Activated CD4-positive, alpha-beta T cell treated with anti-CD3 and anti-CD28 coated beads for 48 hours (primary cell): ENCODE data around the gene YIPF5.

Source experiments
- DNase-seq: peaks from one replicate; pipeline ENCODE4 v3.0.0-alpha.2; 2020

Gene YIPF5

DNA sequence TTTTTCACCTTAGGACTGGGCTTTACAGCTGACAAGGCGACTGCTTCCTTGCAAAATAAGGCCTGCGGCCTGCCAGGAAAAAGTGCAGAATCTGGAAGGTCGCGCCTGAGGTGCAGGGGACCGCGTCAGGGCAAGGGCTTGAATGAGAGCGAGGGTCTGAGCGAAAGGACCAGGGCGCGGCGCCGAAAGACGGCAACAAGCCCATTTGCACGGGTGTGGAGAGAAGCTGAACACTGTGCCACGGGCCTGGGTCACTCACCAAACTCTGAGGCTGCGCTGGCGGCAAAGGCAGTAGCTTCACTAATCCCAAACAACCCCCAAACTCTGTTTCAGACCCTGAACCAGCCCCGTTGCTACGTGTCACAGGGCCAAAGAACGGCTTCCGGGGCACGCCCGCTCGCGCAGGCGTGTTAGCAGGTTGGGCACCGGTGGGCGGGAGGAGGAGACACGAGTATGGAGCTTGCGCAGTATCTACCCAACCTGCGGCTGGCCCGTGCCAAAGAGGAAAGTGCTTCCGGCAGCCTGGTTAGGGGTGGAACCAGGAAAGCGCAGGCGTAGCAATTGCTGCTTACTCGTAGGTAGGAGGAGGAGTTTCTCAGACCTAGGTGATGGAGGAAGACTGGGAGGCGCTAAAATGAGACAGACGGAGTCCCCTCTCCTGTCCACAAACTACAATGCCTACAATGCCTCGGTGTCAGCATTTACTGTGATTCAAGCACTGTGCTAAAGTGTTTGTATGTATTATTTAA, at the start of gene YIPF5, which contains the start of gene KCTD16:
Gene YIPF5, minus strand, starts transcription at position 384 of the 749 bp plus-strand sequence. CDS start 704 bp downstream, outside the sequence.
Gene KCTD16, plus strand, starts transcription at position 598 of the 749 bp plus-strand sequence.
- DNase-seq = peak; percentile 98

DNA sequence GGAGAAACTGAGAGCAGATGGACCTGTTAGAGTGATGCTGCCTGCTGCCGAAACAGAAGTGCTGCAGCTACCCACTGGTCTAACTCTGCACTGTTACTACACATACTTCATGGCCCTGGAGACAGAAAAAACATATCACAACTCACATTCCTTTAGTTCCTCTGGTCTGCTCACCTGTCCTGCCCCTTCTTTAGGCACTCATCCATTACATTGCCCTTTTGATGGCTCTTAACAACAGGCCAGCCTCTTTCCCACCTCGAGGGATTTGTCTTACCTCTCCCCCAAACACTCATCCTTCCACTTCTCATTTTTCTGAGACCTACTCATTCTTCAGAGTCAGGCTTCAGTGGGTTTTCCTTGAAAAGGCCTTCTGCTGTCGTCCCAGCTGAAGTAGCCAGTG, 49.4 kb upstream of the YIPF5 start:
- no peak for DNase-seq

DNA sequence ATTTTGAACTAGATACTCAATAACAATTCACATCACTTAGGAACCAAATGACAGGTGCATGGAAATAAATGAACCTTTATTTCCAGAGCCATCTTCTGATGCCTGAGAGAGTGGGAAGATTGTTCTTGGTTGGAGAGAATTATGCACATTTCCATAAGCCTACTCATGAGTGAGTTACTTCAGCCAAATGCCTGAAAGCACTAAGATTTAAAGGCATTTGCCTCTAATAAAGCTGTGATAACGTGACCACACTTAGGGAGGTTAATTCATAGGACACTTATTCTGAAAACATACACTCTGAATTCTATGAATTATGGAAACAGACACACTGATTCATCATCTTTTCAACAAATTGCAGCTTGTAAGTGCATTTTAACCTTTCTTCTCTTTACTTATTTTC, 40.2 kb upstream of the YIPF5 start:
- DNase-seq = no peak

GRCh38 chr5:144209361-144209760, 38.9 kb upstream of the YIPF5 start:
- no peak for DNase-seq

GRCh38 chr5:144207875-144208444, 37.5 kb upstream of the YIPF5 start:
- no peak for DNase-seq

DNA sequence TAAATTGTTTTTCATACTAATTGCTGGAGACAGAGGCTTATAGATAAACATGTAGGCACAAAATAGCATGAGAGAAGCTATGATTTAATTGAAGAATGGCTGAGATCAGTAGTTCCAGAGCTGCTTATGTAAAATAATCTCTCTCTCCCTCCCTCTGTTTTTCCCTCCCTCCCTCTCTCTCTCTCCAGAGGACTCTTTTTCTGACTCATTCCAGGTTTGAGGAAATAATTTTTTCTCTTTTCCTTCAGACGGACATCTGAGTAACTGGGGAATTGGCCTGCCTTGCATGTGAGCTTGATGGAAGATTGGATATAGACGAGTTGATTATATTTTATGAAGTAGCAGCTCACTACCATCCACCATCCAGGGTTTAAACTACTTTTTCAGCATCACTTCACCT, 35.7 kb upstream of the YIPF5 start:
- DNase-seq = no peak

- DNase-seq = no peak
These were observed 34.7 kb upstream of the YIPF5 start for GRCh38 chr5:144205141-144205551.

DNA sequence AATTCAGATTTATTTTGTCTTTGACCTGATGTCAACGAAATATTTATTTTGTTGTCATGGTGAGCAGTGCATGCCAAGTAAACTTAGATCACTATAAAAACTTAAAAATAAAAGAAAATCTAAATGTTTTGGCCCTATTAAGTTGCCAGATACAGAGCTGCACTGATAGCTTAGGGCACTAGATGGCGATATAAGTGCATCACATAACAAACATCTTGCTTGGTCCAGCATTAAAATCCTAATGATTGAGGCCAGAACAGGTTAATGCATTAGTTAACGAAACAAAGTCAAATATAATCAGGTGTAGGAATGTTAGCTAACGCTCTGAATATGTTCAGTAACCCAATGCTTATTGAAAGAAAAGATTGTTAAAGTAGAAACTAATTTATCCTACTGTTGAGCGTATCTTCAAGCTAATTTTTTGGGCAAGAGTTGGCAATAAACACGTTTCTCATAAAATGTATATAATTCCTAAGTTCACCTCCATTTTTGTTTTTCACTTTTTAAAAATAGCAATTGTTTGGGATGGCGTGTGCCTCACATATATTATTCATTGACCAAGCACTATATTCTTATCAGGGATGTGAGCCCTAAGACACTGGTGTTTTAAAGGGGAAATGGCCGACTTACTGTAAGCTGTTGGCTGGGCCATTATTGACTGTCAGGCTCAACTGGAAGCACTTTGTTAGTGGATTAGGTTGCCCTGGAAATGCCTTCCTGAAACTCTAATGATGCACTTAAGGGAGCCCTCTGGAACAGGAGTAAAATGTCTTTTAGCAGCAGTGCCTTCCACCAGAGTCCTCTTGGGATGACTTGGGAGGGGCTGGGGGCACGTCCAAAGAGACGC, 33.5 kb upstream of the YIPF5 start:
- DNase-seq = peak; percentile 46

DNA sequence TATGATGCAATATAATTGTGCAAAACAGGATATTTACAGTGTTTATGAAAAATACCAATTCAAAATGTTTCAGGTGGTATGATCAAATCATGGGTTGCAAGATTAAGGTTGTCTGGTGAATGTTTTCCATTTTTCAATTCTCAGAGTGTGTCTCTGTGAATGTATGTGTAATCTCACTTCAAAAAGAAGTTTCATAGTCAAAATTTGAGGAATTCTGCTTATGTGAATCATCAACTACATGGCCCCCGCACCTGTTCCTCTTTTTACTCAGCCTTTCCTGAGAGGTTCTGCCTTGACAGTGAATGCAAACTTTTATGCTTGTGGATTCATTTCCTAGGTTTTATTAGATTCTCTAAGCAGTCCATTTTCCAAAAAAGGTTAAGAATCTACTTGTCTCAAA, 32.3 kb upstream of the YIPF5 start:
- no peak for DNase-seq

GRCh38 chr5:144202072-144202471, 31.6 kb upstream of the YIPF5 start:
- no peak for DNase-seq

GRCh38 chr5:144201588-144201987, 31.1 kb upstream of the YIPF5 start:
- DNase-seq = no peak

DNA sequence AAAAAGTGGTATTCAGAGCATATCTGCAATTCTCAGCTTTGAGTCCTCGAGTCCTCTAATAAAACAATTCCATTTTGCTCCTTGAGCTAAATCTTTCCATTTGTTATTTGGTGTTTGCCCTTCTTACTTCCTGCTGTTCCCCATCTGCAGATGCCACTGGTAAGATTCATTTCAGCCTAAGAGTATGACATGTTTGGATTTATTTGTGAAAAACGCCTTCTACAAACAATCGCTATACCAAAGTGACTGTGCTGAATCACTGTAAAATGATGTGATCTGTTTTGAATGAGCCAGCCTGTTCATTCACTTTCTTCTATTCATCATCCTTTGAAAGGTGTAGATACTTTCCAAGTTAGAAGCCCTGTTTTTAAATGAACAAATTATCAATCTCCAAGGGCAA, 27.9 kb upstream of the YIPF5 start:
- DNase-seq = no peak

DNA sequence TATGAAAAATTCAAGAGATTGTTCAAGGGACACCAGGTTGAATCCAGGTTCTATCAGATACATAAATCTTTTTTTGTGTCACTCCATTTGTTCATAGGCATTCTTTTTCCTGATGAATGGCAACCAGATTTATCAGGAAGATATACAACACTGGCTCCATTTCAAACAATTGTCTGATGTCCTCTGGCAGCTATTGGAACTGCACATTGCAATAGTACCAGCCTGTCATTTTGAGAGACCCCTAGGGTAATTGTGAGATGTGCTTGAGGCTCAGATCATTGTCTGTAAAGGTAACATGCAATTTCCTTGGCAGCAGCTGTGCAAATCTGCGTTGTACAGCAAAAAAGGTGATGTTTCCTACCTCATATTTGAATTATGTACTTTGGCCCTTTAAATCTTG, 26.2 kb upstream of the YIPF5 start:
- DNase-seq = no peak

GRCh38 chr5:144195448-144195847, 25.0 kb upstream of the YIPF5 start:
- no peak for DNase-seq

- DNase-seq = no peak
These were observed 23.7 kb upstream of the YIPF5 start for GRCh38 chr5:144194144-144194543.

GRCh38 chr5:144192661-144193060, 22.2 kb upstream of the YIPF5 start:
- DNase-seq = no peak

DNA sequence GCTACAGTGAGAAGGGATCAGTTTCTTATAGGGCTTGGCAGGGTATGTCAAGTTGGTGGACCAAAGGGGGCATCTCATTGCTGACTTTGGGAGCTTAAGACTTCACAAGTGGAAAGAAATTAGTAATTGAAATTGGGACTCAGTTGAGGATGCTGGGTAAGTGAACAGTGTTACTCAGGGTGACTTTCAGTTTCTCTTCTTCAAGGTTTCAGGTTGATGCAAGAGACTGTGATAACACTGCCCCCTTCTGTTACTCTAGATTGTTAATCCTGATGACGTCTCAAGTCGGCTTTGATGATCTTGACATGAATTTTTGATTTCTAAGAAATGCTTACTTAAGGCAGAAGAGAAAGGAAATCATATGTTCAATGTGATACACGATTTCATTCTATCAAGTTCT, 21.5 kb upstream of the YIPF5 start:
- DNase-seq = no peak

- DNase-seq = no peak
These were observed 21.1 kb upstream of the YIPF5 start for GRCh38 chr5:144191531-144191930.

DNA sequence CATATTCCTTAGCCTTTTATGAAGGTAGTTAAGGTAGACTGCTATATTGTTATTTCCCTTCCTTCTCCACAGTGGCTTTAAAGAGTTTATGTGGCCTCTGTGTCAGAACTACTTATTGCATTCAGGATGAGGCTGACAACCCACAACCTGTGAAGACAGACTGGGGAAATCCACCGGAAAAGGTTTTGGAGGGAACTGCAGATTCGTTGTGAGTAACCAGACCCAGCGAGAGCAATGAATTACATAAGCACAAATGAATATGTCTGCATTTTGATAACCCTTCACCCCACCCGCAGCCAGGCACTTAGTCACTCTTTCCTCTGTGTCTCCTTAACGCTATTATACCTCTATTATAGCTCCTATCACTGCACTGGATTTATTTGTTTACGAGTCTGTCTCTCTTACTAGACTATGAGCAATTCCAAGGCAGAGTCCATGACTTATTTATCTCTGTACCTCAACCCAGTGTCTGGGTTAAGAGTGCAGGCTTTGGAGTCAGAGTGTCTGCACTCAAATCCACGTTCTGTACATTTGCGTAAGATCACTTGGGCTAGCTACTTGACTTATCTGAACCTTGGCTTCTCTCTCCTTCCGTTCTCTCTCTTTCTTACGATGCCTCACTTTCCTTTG, 19.5 kb upstream of the YIPF5 start:
- peak; percentile 77 for DNase-seq

DNA sequence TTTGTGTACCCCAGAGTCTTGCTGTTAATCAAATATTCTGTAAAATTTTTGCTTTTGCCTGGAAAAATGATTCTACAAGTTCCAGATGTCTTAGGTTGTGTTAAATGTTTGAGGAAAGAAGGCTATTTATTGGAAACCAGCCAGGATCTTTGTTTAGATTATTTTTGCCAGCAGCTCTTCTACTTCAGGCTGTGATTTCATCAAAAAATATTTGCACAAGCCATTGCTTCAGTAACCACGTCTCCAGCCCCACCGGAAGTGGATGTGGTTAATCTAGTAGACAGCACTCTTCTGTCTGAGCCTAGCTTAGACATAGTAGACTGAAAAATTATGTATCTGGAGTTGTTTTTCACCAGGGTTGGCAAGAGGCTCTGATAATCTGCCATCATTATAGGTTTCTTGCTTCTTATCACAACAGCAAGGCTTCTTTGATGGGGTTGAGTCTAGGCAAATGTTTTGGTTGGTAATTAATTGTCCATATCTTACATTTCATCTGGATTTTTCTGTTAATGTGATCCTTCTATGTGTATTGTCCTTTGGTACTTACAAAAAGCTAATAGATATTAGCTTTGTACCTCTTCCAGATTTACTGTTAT, 17.3 kb upstream of the YIPF5 start:
- DNase-seq = peak; percentile 74

DNA sequence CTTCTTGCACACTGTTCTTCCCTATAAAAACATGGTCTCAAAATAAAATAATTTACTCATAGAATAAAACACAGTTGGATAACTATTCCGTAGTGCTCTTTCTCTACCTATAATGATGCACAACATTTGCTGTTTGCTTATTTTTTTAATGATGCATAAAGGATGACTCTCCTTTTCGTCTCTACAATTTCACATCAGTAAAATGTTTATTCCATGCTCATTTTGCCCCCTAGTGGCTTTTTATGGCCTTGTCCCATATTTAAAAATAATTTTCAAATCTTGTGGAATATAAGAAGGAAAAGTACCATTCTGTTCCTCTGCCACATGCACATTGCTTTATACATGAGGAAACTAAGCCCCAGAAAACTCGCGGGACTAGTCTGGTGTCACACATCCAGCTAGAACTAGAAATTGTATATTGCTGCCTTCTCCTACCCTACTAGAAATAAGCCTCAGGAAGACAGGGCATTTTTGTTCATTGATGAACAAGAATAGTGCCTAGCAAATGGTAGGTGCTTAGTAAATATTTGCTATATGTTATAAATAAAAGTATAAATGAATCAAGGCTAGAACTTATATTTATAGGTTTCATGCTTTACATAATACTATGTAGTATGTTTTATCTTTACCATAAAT, 12.9 kb upstream of the YIPF5 start:
- DNase-seq = no peak

GRCh38 chr5:144179226-144179625, 8.8 kb upstream of the YIPF5 start:
- DNase-seq = no peak
